T-helper 1 cell treated with Interleukin-12 subunit alpha and Interleukin-12 subunit beta and Interleukin-4 antibody, amounts not matched to agents 30 ng/mL and 1 ng/mL, for 36 hours (primary cell): ENCODE measurements around the gene CDC42BPB. TPM values are rescaled to one million over a fixed set of nuclear protein-coding genes. Genes with fewer than 3 reads are reported as not detected.

Experiments used
- intact Hi-C: fragments of 100-400 bp; cut with micrococcal nuclease; formaldehyde crosslinking; loops from one replicate; pipeline ENCODE4 v1.15.1; 2024
- total RNA-seq: library from RNA; stranded (reverse); gene quantifications from 2 replicates; pipeline ENCODE4 v1.2.3, GENCODE V29; 2022

The CDC42BPB gene
- total RNA-seq, 1 donor from 2014 or later: 1.2 TPM

- intact Hi-C loops: loop anchor here (2.0 to 10.0 kb wide), 3 partner anchors 17 to 479 kb away; partner anchors contain the start of gene RCOR1
These were observed 16.8 kb upstream of the CDC42BPB start for GRCh38 chr14:103073876-103074728.

- intact Hi-C loops: loop anchor here (10.0 kb wide), 2 partner anchors 111 to 479 kb away; partner anchors contain the start of gene RCOR1
These were observed 16.1 kb upstream of the CDC42BPB start for GRCh38 chr14:103073367-103073875.

GRCh38 chr14:103072595-103073366, 15.4 kb upstream of the CDC42BPB start:
- intact Hi-C loops: loop anchor here (10.0 kb wide), 2 partner anchors 112 to 478 kb away; partner anchors contain the start of gene RCOR1

GRCh38 chr14:103071544-103072251, 14.3 kb upstream of the CDC42BPB start:
- intact Hi-C loops: loop anchor here (10.0 kb wide), 2 partner anchors 113 to 477 kb away; partner anchors contain the start of gene RCOR1

DNA sequence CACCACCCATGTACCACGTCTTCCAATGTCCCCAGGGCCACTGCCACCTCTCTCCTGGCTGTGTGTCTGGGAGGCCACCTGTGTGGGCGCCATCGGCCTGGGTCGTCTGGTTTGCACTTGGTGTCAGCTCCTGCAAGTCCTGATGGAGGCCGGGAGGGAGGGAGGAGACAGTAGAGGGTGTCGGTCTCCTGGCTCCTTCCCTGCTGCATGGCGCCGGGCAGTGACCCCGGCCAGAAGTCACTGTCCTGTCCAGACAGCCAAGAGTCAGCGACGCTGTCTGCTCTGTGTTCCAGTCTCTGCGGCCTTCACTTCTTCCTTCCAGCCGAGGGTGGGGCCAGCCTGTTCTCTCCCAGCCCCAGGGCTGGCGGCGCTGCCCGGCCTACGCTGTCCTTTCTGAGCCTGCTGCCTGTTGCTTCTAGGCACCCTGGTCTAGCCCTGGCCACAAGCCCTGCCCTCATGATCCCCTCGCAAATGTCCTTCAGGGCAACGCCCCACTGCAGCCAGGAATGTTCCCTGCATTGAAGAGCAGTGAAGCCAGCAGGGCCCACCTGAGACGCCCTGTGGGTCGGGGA, 13.7 kb upstream of the CDC42BPB start:
- intact Hi-C loops: loop anchor here (10.0 kb wide), 2 partner anchors 114 to 476 kb away; partner anchors contain the start of gene RCOR1

- intact Hi-C loops: loop anchor here (10.0 kb wide), 2 partner anchors 114 to 476 kb away; partner anchors contain the start of gene RCOR1
These were observed 13.0 kb upstream of the CDC42BPB start for GRCh38 chr14:103070263-103070885.

GRCh38 chr14:103068351-103069073, 11.2 kb upstream of the CDC42BPB start:
- intact Hi-C loops: no loop called here

- intact Hi-C loops: no loop called here
These were observed 10.0 kb upstream of the CDC42BPB start for GRCh38 chr14:103067231-103067954.

GRCh38 chr14:103066399-103066798, 9.1 kb upstream of the CDC42BPB start:
- intact Hi-C loops: no loop called here

GRCh38 chr14:103065861-103066260, 8.5 kb upstream of the CDC42BPB start:
- intact Hi-C loops: no loop called here

DNA sequence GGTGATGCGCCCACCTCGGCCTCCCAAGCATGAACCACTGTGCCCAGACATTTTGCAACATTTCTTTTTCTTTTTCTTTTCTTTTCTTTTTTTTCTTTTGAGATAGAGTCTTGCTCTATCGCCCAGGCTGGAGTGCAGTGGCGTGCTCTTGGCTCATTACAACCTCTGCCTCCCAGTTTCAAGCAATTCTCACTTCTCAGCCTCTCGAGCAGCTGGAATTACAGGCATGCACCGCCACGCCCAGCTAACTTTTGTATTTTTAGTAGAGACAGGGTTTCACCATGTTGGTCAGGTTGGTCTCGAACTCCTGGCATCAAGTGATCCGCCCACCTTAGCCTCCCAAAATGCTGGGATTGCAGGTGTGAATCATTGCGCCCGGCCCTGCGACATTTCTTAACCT, 7.6 kb upstream of the CDC42BPB start:
- intact Hi-C loops: no loop called here

DNA sequence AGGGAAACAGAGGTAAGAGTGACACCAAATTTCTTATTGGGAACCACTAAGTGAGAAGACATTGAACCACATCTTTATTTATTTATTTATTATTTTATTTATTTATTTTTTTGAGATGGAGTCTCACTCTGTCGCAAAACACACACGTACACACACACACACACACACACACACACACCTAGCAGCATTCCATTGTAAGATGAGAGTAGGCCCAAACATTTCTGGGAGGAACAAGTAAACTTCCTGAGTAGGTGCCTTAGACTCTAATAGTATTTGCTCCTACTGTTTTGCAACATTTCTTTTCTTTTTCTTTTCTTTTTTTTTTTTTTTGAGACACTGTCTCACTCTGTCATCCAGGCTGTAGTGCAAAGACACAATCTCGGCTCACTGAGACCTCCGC, 7.1 kb upstream of the CDC42BPB start:
- intact Hi-C loops: no loop called here

- intact Hi-C loops: no loop called here
These were observed 4.2 kb upstream of the CDC42BPB start for GRCh38 chr14:103061482-103061976.

DNA sequence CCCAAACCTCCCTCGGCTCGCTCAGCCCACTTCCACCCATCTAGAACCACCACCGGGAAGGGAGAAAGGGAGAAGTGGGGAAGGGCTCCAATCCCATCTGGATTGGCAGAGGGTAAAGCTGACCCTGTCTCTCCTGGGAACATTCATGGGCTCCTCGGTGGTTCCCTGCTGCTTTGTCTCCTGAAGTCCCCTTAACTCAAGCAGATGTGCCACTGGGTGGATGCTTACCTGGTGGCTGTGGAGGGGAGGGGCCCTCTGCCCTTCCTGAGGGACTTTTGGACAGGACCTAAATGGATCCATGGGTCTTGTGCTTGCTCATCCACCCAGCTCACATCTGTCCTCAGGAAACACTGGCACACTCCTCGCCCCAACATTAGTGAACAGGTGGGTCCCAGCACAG, 2.2 kb upstream of the CDC42BPB start:
- intact Hi-C loops: loop anchor here (5.0 kb wide), 1 partner anchor 282 kb away; the partner anchor contains the start of gene TRAF3

DNA sequence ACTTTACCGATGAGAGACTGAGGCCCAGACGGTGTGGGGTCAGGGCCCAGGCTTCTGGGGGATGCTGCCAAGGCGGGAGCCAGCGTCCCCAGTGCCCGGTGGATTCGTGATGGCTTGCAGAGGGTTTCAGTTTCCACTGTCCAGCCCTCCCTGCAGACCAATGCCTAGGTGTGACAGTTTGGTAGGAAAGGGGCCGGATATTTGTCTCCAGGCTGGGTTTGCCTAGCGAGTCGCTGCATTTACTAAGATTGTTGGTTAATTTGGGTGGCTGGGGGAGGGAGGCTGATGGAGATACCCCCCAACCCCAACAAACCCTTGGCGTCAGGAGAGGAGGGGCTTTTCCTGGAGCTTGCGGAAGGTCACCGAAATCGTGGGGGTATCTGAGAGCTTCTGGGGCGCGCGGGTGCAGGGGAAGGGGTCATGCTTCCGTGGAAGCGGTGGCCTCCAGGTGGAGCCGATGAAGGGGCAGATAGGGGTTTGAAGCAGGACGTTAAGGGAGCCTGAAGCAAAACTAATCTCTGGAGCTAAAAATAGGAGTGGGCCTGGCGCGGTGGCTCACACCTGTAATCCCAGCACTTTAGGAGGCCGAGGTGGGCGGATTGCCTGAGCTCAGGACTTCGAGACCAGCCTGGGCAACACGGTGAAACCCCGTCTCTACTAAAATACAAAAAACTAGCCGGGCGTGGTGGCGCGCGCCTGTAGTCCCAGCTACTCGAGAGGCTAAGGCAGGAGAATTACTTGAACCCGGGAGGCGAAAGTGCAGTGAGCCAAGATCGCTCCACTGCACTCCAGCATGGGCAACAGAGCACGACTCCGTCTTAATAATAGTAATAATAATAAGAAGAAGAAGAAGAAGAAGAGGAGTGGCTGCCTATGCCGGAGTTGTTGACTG, 1.1 kb upstream of the CDC42BPB start:
- intact Hi-C loops: loop anchor here (5.0 kb wide), 1 partner anchor 281 kb away; the partner anchor contains the start of gene TRAF3

- intact Hi-C loops: loop anchor here (1.0 to 5.0 kb wide), 2 partner anchors 34 to 280 kb away; partner anchors contain the start of gene TRAF3
These were observed 349 bp downstream of the CDC42BPB start for GRCh38 chr14:103057028-103057371.

- intact Hi-C loops: loop anchor here (1.0 to 5.0 kb wide), 2 partner anchors 35 to 279 kb away; partner anchors contain the start of gene TRAF3
These were observed 874 bp downstream of the CDC42BPB start for GRCh38 chr14:103056322-103057027.
